ENCODE measurements around the gene SH3RF3. TPM values are rescaled to one million over a fixed set of nuclear protein-coding genes. Genes with fewer than 3 reads are reported as not detected.

SH3RF3 gene
- total RNA-seq, 2 donors from 2014 or later = 8.0 to 8.8 TPM

- no peak overlapping the region for H3K4me3 ChIP-seq
- H3K27me3 ChIP-seq = no peaks in the 10 kb centered on the region
- TF ChIP-seq CTCF (IDR thresholded peaks at IDR 0.05) = no peak
- H3K27ac ChIP-seq = no peak overlapping the region
- peaks cover 0 to 8% of the 10 kb centered on the region in 2 donors for H3K9me3 ChIP-seq
- H3K4me1 ChIP-seq = peaks cover 0 to 48% of the 10 kb centered on the region in 2 donors
- H3K36me3 ChIP-seq = no peaks in the 10 kb centered on the region
- DNase-seq (ENCODE audit: low spot score) = peak; percentile 38
Measured at GRCh38 chr2:109209941-109210340, 80.9 kb downstream of the SH3RF3 start.

GRCh38 chr2:109210431-109211200 lies 81.6 kb downstream of the SH3RF3 start:
- Histone ChIP-seq H3K4me3 (no peak overlapping the region), H3K27me3 (no peaks in the 10 kb centered on the region), H3K36me3 (no peaks in the 10 kb centered on the region), H3K27ac (no peak overlapping the region), H3K4me1 (peaks cover 0 to 51% of the 10 kb centered on the region in 2 donors), H3K9me3 (peaks cover 0 to 8% of the 10 kb centered on the region in 2 donors)
- DNase-seq (ENCODE audit: low spot score) = no peak
- no peak for TF ChIP-seq CTCF (IDR thresholded peaks at IDR 0.05)

- Histone ChIP-seq H3K9me3 (peaks cover 0 to 8% of the 10 kb centered on the region in 2 donors), H3K4me1 (peaks cover 0 to 51% of the 10 kb centered on the region in 2 donors), H3K27ac (no peak overlapping the region), H3K27me3 (no peaks in the 10 kb centered on the region), H3K4me3 (no peak overlapping the region), H3K36me3 (no peaks in the 10 kb centered on the region)
- TF ChIP-seq CTCF (IDR thresholded peaks at IDR 0.05) = no peak
- no peak for DNase-seq (ENCODE audit: low spot score)
Measured at GRCh38 chr2:109211315-109211714, 82.3 kb downstream of the SH3RF3 start.

GRCh38 chr2:109212836-109213563 lies 84.0 kb downstream of the SH3RF3 start:
- H3K36me3 ChIP-seq = no peaks in the 10 kb centered on the region
- DNase-seq (ENCODE audit: low spot score) = no peak
- H3K27me3 ChIP-seq = no peaks in the 10 kb centered on the region
- TF ChIP-seq CTCF (IDR thresholded peaks at IDR 0.05) = no peak
- H3K4me3 ChIP-seq = no peak overlapping the region
- no peak overlapping the region for H3K27ac ChIP-seq
- peaks cover 0 to 6% of the 10 kb centered on the region in 2 donors for H3K9me3 ChIP-seq
- H3K4me1 ChIP-seq = peaks cover 0 to 56% of the 10 kb centered on the region in 2 donors

- peak; percentile 61 for DNase-seq (ENCODE audit: low spot score)
- Histone ChIP-seq H3K9me3 (no peaks in the 10 kb centered on the region), H3K36me3 (no peaks in the 10 kb centered on the region), H3K27ac (no peak overlapping the region), H3K4me3 (no peak overlapping the region), H3K27me3 (no peaks in the 10 kb centered on the region), H3K4me1 (peaks cover 0 to 65% of the 10 kb centered on the region in 2 donors)
- no peak for TF ChIP-seq CTCF (IDR thresholded peaks at IDR 0.05)
Measured at GRCh38 chr2:109213646-109214433, 84.8 kb downstream of the SH3RF3 start.
